AG09309 (cell line): ENCODE data around the gene NOP53.

Experiments
- DNase-seq: peaks from one replicate; pipeline ENCODE4 v3.0.0-alpha.2; 2010; ENCODE audit warnings: low read depth
- H3K4me3 ChIP-seq: 2 replicates; pipeline ENCODE4 v1.5.1; 2011; ENCODE audit warnings: mild to moderate bottlenecking, low read depth, low read length, moderate library complexity; ENCODE audit not compliant: control insufficient read depth
- TF ChIP-seq, protein P1 (sequence below): IDR thresholded peaks from 2 replicates; pipeline ENCODE4 v1.5.1; 2011; ENCODE audit warnings: mild to moderate bottlenecking, low read depth, low read length, inconsistent platforms; ENCODE audit not compliant: insufficient read depth, control insufficient read depth; ENCODE audit errors: missing control alignments

Gene NOP53

DNA sequence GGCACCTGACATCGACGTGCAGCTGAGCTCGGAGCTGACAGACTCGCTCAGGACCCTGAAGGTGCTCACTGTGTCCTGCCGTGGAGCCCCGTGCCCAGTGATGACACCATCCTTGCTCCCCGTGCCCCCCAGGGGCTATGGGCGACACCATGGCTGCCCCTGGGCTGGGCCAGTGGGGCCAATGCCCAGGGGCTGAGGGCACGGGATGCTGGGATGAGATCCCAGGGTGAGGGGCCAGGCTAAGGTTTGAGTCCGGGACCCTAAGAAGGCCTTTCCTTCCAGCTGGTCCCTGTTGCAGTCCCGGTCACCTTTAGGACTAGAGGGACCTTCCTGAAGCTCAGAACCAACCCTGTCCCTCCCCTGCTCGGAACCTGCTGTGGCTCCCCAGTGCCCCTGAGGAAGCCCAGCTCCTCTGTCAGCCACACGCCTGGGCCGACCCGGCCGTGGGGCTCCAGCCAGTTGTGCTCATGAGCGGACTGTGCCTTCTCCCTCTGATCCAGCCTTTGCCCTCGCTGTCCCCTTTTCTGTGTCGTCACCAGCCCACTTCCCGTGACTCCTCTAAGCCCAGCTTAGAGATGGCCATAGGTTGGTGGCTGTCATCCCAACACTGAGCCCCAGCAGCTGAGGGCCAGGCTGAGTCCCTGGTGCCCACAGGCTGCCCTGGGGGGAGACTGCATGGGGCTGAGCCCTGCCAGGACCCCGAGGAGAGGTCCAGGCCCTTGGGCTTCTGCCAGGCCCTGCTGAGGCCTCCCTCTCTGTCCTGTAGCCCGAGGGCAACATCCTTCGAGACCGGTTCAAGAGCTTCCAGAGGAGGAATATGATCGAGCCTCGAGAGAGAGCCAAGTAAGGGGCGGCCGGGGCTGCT is 10.6 kb downstream of the NOP53 start:
- TF ChIP-seq, protein P1, sequence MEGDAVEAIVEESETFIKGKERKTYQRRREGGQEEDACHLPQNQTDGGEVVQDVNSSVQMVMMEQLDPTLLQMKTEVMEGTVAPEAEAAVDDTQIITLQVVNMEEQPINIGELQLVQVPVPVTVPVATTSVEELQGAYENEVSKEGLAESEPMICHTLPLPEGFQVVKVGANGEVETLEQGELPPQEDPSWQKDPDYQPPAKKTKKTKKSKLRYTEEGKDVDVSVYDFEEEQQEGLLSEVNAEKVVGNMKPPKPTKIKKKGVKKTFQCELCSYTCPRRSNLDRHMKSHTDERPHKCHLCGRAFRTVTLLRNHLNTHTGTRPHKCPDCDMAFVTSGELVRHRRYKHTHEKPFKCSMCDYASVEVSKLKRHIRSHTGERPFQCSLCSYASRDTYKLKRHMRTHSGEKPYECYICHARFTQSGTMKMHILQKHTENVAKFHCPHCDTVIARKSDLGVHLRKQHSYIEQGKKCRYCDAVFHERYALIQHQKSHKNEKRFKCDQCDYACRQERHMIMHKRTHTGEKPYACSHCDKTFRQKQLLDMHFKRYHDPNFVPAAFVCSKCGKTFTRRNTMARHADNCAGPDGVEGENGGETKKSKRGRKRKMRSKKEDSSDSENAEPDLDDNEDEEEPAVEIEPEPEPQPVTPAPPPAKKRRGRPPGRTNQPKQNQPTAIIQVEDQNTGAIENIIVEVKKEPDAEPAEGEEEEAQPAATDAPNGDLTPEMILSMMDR, result no peak
- DNase-seq, result no peak
- H3K4me3 ChIP-seq, result no peak overlapping the region

DNA sequence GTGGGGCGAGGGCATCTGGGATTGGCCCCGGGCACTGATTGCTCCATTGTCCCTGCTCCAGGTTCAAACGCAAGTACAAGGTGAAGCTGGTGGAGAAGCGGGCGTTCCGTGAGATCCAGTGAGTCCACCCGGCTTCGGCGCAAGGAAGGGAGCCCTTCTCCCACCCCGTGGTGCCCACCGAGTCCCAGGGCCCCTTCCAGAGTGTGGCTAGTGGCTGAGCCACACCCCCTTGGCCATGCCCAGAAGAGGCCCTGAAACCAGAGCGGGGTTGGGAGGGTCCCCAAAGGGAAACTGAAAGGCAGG is 11.2 kb downstream of the NOP53 start:
- no peak overlapping the region for H3K4me3 ChIP-seq
- TF ChIP-seq, protein P1, result no peak
- no peak for DNase-seq

DNA sequence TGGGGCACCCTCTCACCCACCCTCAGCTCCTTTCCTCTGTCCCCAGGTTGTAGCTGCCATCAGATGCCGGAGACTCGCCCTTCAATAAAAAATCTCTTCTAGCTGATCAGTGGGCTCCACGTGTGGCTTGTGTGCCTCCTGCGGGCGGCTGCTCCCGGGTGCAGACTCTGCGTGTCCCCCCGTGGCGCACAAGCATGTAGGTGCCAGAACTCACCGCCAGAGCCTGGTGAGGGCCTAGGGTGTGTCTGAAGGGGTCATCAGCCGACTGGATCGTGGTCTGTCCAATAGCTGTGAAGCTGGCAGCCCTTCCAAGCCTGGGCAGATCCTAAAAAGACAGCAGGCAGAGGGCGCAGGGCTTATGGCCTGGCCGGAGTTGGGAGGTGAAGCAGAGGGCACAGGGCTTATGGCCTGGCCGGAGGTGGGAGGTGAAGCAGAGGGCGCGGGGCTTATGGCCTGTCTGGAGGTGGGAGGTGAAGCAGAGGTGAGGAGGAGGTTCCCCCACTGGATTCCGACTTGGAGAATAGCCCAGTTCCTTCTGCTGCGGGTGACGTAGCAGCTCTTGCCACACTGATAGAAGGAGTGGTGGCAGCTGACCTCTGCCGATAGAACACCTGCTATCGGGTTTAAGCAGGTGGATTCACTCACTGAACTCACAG is 11.7 kb downstream of the NOP53 start:
- no peak overlapping the region for H3K4me3 ChIP-seq
- TF ChIP-seq, protein P1, result no peak
- no peak for DNase-seq

DNA sequence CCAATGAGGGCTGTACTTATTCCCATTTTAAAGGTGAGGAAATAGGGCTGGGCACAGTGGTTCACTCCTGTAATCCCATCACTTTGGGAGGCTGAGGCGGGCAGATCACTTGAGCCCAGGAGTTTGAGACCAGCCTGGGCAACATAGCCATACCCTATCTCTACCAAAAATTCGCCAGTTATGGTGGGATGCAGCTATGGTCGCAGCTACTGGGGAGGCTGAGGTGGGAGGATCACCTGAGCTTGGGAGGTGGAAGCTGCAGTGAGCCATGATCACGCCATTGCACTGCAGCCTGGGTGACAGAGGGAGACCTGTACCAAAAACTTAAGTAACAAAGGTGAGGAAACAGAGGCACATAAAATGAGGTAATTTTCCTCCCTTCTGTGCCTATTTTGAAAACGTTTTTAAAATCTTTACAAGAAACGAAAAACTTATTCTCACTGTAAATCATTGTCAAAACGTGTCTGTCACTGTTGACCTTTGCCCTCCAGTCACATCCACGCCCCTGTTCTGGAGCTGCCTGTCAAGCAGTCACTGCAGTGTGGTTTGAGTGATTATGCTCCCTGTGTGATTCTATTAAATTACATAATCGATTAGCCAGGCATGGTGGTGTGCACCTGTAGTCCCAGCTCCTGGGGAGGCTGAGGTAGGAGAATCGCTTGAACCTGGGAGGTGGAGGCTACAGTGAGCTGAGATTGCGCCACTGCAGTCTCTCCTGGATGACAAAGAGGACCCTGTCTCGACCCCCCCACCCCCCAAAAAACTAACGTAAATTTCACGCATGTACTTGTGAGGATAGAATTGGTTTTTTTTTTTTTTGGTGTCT is 12.5 kb downstream of the NOP53 start:
- TF ChIP-seq, protein P1, result no peak
- H3K4me3 ChIP-seq, result no peak overlapping the region
- DNase-seq, result no peak

DNA sequence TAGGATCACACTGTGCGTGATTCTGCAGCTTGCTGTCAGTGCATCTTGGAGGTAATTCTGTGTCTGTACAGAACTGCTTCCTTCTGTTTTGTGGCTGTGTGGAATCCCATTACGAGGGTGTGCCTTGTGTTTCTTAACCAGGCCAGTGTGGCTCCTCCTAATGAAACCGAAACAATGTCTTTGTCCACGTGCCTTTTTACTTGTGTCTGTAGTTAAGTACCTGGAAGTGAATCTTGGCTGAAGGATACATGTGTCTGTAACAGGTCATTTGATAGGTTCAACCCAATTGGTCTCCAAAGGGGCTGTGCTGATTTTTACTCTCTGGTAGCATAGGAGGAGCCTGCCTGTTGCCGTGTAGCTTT is 13.1 kb downstream of the NOP53 start:
- TF ChIP-seq, protein P1, result no peak
- no peak for DNase-seq
- no peak overlapping the region for H3K4me3 ChIP-seq

DNA sequence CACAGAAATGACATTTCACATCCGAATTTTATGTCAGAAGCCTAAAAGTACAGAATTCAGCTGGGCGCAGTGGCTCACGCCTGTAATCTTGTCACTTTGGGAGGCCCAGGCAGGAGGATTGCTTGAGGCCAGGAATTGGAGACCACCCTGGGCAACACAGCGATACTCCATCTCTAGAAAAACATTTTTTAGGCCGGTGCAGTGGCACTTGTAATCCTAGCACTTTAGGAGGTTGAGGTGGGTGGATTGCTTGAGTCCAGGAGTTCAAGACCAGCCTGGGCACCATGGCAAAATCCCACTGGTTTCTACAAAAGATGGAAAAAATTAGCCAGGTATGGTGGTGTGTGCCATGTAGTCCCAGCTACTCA is 15.3 kb downstream of the NOP53 start:
- TF ChIP-seq, protein P1, result no peak
- H3K4me3 ChIP-seq, result no peak overlapping the region
- DNase-seq, result no peak
